ENCODE results near the gene MRC1. TPM values are rescaled to one million over a fixed set of nuclear protein-coding genes. Genes with fewer than 3 reads are reported as not detected.

Gene MRC1
- total and polyA plus RNA-seq, 2 donors (not counting 3 experiments of a cell fraction or from before 2014, with no cell fraction given): 0.03 to 0.13 TPM

- no peak for TF ChIP-seq MYC (IDR thresholded peaks at IDR 0.05; ENCODE audit: low read depth, low read length)
- no peak for TF ChIP-seq MAX (IDR thresholded peaks at IDR 0.05; ENCODE audit: insufficient read depth, insufficient read length)
- TF ChIP-seq POLR2AphosphoS5 (IDR thresholded peaks at IDR 0.05; ENCODE audit: insufficient read depth, low read depth, low read length): no peak
- no peak for TF ChIP-seq POLR2A (IDR thresholded peaks at IDR 0.05; ENCODE audit: low read depth, low read length)
- TF ChIP-seq FOS (IDR thresholded peaks at IDR 0.05; ENCODE audit: borderline replicate concordance, insufficient read depth, low read length): no peak
- no peak for TF ChIP-seq GATA2 (IDR thresholded peaks at IDR 0.05; ENCODE audit: insufficient read depth, insufficient read length, low read depth, low read length)
- no peak for TF ChIP-seq EZH2 (IDR thresholded peaks at IDR 0.05; ENCODE audit: borderline replicate concordance, low read depth, low read length, severe bottlenecking)
- no peak for TF ChIP-seq JUN (IDR thresholded peaks at IDR 0.05; ENCODE audit: borderline replicate concordance, insufficient read depth, insufficient read length, low read depth)
- TF ChIP-seq, protein P1, sequence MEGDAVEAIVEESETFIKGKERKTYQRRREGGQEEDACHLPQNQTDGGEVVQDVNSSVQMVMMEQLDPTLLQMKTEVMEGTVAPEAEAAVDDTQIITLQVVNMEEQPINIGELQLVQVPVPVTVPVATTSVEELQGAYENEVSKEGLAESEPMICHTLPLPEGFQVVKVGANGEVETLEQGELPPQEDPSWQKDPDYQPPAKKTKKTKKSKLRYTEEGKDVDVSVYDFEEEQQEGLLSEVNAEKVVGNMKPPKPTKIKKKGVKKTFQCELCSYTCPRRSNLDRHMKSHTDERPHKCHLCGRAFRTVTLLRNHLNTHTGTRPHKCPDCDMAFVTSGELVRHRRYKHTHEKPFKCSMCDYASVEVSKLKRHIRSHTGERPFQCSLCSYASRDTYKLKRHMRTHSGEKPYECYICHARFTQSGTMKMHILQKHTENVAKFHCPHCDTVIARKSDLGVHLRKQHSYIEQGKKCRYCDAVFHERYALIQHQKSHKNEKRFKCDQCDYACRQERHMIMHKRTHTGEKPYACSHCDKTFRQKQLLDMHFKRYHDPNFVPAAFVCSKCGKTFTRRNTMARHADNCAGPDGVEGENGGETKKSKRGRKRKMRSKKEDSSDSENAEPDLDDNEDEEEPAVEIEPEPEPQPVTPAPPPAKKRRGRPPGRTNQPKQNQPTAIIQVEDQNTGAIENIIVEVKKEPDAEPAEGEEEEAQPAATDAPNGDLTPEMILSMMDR (IDR thresholded peaks at IDR 0.05; ENCODE audit: extremely low read depth in 1 of 2, insufficient read depth in 1 of 2, low read depth in 1 of 2, low read length in 2 of 2): no peak
- H3K9me1 ChIP-seq (replicated peaks; ENCODE audit: control insufficient read depth, extremely low read depth, insufficient read depth, low read length): no peaks in the 10 kb centered on the region
- POLR2A ChIA-PET: no interaction called here
- no TSS peak for BruUV-seq (replicated peaks)
- CTCF ChIA-PET: no interaction called here
- no peaks in the 10 kb centered on the region for H3K27me3 ChIP-seq (ENCODE audit: control insufficient read depth in 2 of 2, insufficient read depth in 2 of 2, low read length in 2 of 2)
- DNase-seq (ENCODE audit: low read depth, low spot score) (no peak), FAIRE-seq (no peak)
- H3K36me3 ChIP-seq (ENCODE audit: control insufficient read depth in 2 of 2, extremely low read depth in 1 of 2, insufficient read depth in 2 of 2, low read length in 2 of 2): no peaks in the 10 kb centered on the region
- no peak overlapping the region for H3K27ac ChIP-seq (ENCODE audit: insufficient read depth, low read depth, low read length)
- intact Hi-C loops (cut with micrococcal nuclease) (no loop called here), dilution Hi-C loops (cut with MboI; ENCODE audit: extremely low pct_ligation_motif_present, low sequenced_read_pairs) (no loop called here)
- H3K4me1 ChIP-seq (ENCODE audit: control insufficient read depth, extremely low read depth, insufficient read depth, low read length): peaks cover 9% of the 10 kb centered on the region
- H3K79me2 ChIP-seq (ENCODE audit: control insufficient read depth, insufficient read depth, low read length): no peaks in the 10 kb centered on the region
- no peak overlapping the region for H3K4me3 ChIP-seq (replicated peaks in 1 of 3; ENCODE audit: insufficient read depth in 1 of 3, low read depth in 1 of 3, low read length in 3 of 3)
- no peak overlapping the region for H3K4me2 ChIP-seq (ENCODE audit: insufficient read depth, low read length)
- H4K20me1 ChIP-seq (replicated peaks; ENCODE audit: control insufficient read depth, extremely low read depth, insufficient read depth, low read length): no peaks in the 10 kb centered on the region
- no peaks in the 10 kb centered on the region for H3K9me3 ChIP-seq (replicated peaks; ENCODE audit: control insufficient read depth, insufficient read depth, low read length)
- no peak overlapping the region for H2AFZ ChIP-seq (ENCODE audit: low read depth, low read length)
- no peak overlapping the region for H3K9ac ChIP-seq (replicated peaks; ENCODE audit: extremely low read depth, insufficient read depth, low read length)
These were observed 22.2 kb downstream of the MRC1 start for GRCh38 chr10:17831341-17831740.
